ENCODE results near the gene DIP2C.

DIP2C gene

GRCh38 chr10:360653-361052 is 328.8 kb downstream of the DIP2C start:
- peaks cover 16% of the 10 kb centered on the region for H3K27me3 ChIP-seq (ENCODE audit: insufficient read depth, low read length, poor library complexity)
- TF ChIP-seq EZH2 (IDR thresholded peaks at IDR 0.05; ENCODE audit: borderline replicate concordance, low read depth, low read length, severe bottlenecking) (no peak), CTCF (IDR thresholded peaks at IDR 0.05; ENCODE audit: borderline replicate concordance, extremely low read depth, low read length, poor library complexity, severe bottlenecking) (no peak)
- DNase-seq (no peak), ATAC-seq (ENCODE audit: insufficient read depth, low read depth) (no peak)
- H4K20me1 ChIP-seq (ENCODE audit: insufficient read depth, low read length): no peaks in the 10 kb centered on the region
- H2AFZ ChIP-seq (ENCODE audit: low read depth, low read length): no peak overlapping the region
- H3K9me3 ChIP-seq (ENCODE audit: insufficient read depth, low read length, severe bottlenecking): no peaks in the 10 kb centered on the region
- H3K27ac ChIP-seq (ENCODE audit: low read length): no peak overlapping the region
- no peaks in the 10 kb centered on the region for H3K36me3 ChIP-seq (ENCODE audit: insufficient read depth, low read length)
- no peak overlapping the region for H3K4me2 ChIP-seq (ENCODE audit: insufficient read depth, low read length)
- H3K4me1 ChIP-seq (ENCODE audit: insufficient read depth, low read length): no peaks in the 10 kb centered on the region
- no peak overlapping the region for H3K4me3 ChIP-seq (ENCODE audit: low read depth in 1 of 2, low read length in 2 of 2)
- H3K79me2 ChIP-seq (ENCODE audit: insufficient read depth, low read length): no peaks in the 10 kb centered on the region
- H3K9ac ChIP-seq (ENCODE audit: low read depth, low read length): no peak overlapping the region

- DNase-seq (no peak), ATAC-seq (ENCODE audit: insufficient read depth, low read depth) (no peak)
- Histone ChIP-seq H2AFZ (ENCODE audit: low read depth, low read length) (no peak overlapping the region), H3K36me3 (ENCODE audit: insufficient read depth, low read length) (no peaks in the 10 kb centered on the region), H3K27ac (ENCODE audit: low read length) (no peak overlapping the region), H4K20me1 (ENCODE audit: insufficient read depth, low read length) (no peaks in the 10 kb centered on the region), H3K4me1 (ENCODE audit: insufficient read depth, low read length) (no peaks in the 10 kb centered on the region), H3K9me3 (ENCODE audit: insufficient read depth, low read length, severe bottlenecking) (no peaks in the 10 kb centered on the region), H3K9ac (ENCODE audit: low read depth, low read length) (no peak overlapping the region), H3K27me3 (ENCODE audit: insufficient read depth, low read length, poor library complexity) (peaks cover 16% of the 10 kb centered on the region), H3K4me3 (ENCODE audit: low read depth in 1 of 2, low read length in 2 of 2) (no peak overlapping the region), H3K4me2 (ENCODE audit: insufficient read depth, low read length) (no peak overlapping the region), H3K79me2 (ENCODE audit: insufficient read depth, low read length) (no peaks in the 10 kb centered on the region)
- no peak for TF ChIP-seq EZH2 (IDR thresholded peaks at IDR 0.05; ENCODE audit: borderline replicate concordance, low read depth, low read length, severe bottlenecking)
- TF ChIP-seq CTCF (IDR thresholded peaks at IDR 0.05; ENCODE audit: borderline replicate concordance, extremely low read depth, low read length, poor library complexity, severe bottlenecking): no peak
These were observed 329.7 kb downstream of the DIP2C start for GRCh38 chr10:359762-360161.

- Histone ChIP-seq H3K27me3 (ENCODE audit: insufficient read depth, low read length, poor library complexity) (peaks cover 16% of the 10 kb centered on the region), H3K4me2 (ENCODE audit: insufficient read depth, low read length) (no peak overlapping the region)
These were observed 330.4 kb downstream of the DIP2C start for GRCh38 chr10:359093-359492.

More at GRCh38 chr10:359093-359492, 330.4 kb downstream of the DIP2C start:
- DNase-seq: no peak
- TF ChIP-seq CTCF (IDR thresholded peaks at IDR 0.05; ENCODE audit: borderline replicate concordance, extremely low read depth, low read length, poor library complexity, severe bottlenecking): no peak
- TF ChIP-seq EZH2 (IDR thresholded peaks at IDR 0.05; ENCODE audit: borderline replicate concordance, low read depth, low read length, severe bottlenecking): no peak
- Histone ChIP-seq H3K9me3 (ENCODE audit: insufficient read depth, low read length, severe bottlenecking) (no peaks in the 10 kb centered on the region), H4K20me1 (ENCODE audit: insufficient read depth, low read length) (no peaks in the 10 kb centered on the region), H2AFZ (ENCODE audit: low read depth, low read length) (no peak overlapping the region), H3K27ac (ENCODE audit: low read length) (no peak overlapping the region), H3K36me3 (ENCODE audit: insufficient read depth, low read length) (no peaks in the 10 kb centered on the region), H3K79me2 (ENCODE audit: insufficient read depth, low read length) (no peaks in the 10 kb centered on the region), H3K4me1 (ENCODE audit: insufficient read depth, low read length) (no peaks in the 10 kb centered on the region), H3K4me3 (ENCODE audit: low read depth in 1 of 2, low read length in 2 of 2) (no peak overlapping the region), H3K9ac (ENCODE audit: low read depth, low read length) (no peak overlapping the region)
- no peak for ATAC-seq (ENCODE audit: insufficient read depth, low read depth)

Data from DND-41 (cell line).